SK-N-SH (cell line): ENCODE data around the gene PTTG1IP2. TPM values are rescaled to one million over a fixed set of nuclear protein-coding genes. Genes with fewer than 3 reads are reported as not detected.

ENCODE experiments used
- CTCF ChIA-PET: fragments of 300-600, 350-600 bp; formaldehyde crosslinking; extraction: SDS; loops from one replicate; lab custom pipeline; 2021; lab: Yijun Ruan, JAX
- POLR2A ChIA-PET: fragments of 350-600 bp; sonication (Branson Sonifier 250); formaldehyde crosslinking; extraction: SDS; loops from one replicate; lab custom pipeline; 2020; ENCODE audit warnings: antibody characterized with exemption, inconsistent platforms; lab: Yijun Ruan, JAX
- DNase-seq: peaks from one replicate; pipeline ENCODE4 v3.0.0; 2012
- H2AFZ ChIP-seq: fragments of 200-600 bp; sonication (generic); 2 replicates; pipeline ENCODE4 v1.8.1; 2016; ENCODE audit warnings: antibody characterized with exemption, mild to moderate bottlenecking, low read depth
- H3F3A ChIP-seq: fragments of 200-600 bp; sonication (generic); replicated peaks from 2 replicates; pipeline ENCODE3; 2016; ENCODE audit warnings: antibody characterized with exemption, mild to moderate bottlenecking; ENCODE audit not compliant: insufficient read depth
- H3K27ac ChIP-seq, 2 experiments: fragments of 200-500 bp in 1 of 2; fragments of 200-600 bp in 1 of 2; sonication (Bioruptor generic) in 1 of 2; sonication (generic), shearing (Covaris generic) in 1 of 2; 2 replicates each; pipeline versions ENCODE4 v1.5.1 to v1.6.1; 2014 to 2016; ENCODE audit warnings: low read depth in 2 of 2, inconsistent platforms in 1 of 2, low read length in 1 of 2, mild to moderate bottlenecking in 1 of 2, mixed read lengths in 1 of 2
- H3K27me3 ChIP-seq: fragments of 200-600 bp; sonication (generic), shearing (Covaris generic); 2 replicates; pipeline ENCODE4 v1.6.1; 2016; ENCODE audit warnings: mixed run types; ENCODE audit not compliant: insufficient read depth
- H3K36me3 ChIP-seq, 2 experiments: fragments of 200-500 bp in 1 of 2; fragments of 200-600 bp in 1 of 2; sonication (Bioruptor generic) in 1 of 2; sonication (generic) in 1 of 2; replicated peaks in 1 of 2; 2 replicates each; pipeline versions ENCODE3 to v1.5.1; 2014 to 2016; ENCODE audit warnings: low read length in 1 of 2, mild to moderate bottlenecking in 1 of 2; ENCODE audit not compliant: insufficient read depth in 2 of 2, control insufficient read depth in 1 of 2
- H3K4me1 ChIP-seq, 2 experiments: fragments of 200-500 bp in 1 of 2; fragments of 200-600 bp in 1 of 2; sonication (Bioruptor generic) in 1 of 2; sonication (generic), shearing (Covaris generic) in 1 of 2; 2 replicates each; pipeline versions ENCODE4 v1.5.1 to v1.6.1; 2014 to 2016; ENCODE audit warnings: low read depth in 1 of 2, low read length in 1 of 2, mixed run types in 1 of 2; ENCODE audit not compliant: insufficient read depth in 2 of 2, control insufficient read depth in 1 of 2
- H3K4me2 ChIP-seq: fragments of 200-600 bp; sonication (generic), shearing (Covaris generic); 2 replicates; pipeline ENCODE4 v1.6.1; 2017; ENCODE audit warnings: mixed run types
- H3K4me3 ChIP-seq, 2 experiments: fragments of 200-500 bp in 1 of 2; fragments of 200-600 bp in 1 of 2; sonication (Bioruptor generic) in 1 of 2; sonication (generic), shearing (Covaris generic) in 1 of 2; 2 replicates each; pipeline versions ENCODE4 v1.5.1 to v1.8.1; 2014 to 2016; ENCODE audit warnings: low read depth in 2 of 2, inconsistent platforms in 1 of 2, low read length in 1 of 2, mild to moderate bottlenecking in 1 of 2, mixed read lengths in 1 of 2, moderate library complexity in 1 of 2
- H3K79me2 ChIP-seq: fragments of 200-600 bp; sonication (generic); 2 replicates; pipeline ENCODE4 v1.8.1; 2017; ENCODE audit warnings: mild to moderate bottlenecking; ENCODE audit not compliant: insufficient read depth
- H3K9ac ChIP-seq: fragments of 200-600 bp; sonication (generic); 2 replicates; pipeline ENCODE4 v1.6.1; 2017; ENCODE audit warnings: mixed run types
- H3K9me2 ChIP-seq: fragments of 200-600 bp; sonication (generic); 2 replicates; pipeline ENCODE4 v1.6.1; 2017; ENCODE audit warnings: mixed run types
- H3K9me3 ChIP-seq: fragments of 200-600 bp; sonication (generic); 2 replicates; pipeline ENCODE4 v1.6.1; 2017; ENCODE audit warnings: mixed run types, mild to moderate bottlenecking, moderate library complexity
- H4K20me1 ChIP-seq: fragments of 200-600 bp; sonication (generic); 2 replicates; pipeline ENCODE4 v1.6.1; 2017; ENCODE audit warnings: mild to moderate bottlenecking, mixed run types; ENCODE audit not compliant: insufficient read depth
- CHD2 ChIP-seq: fragments of 150-350 bp; IDR thresholded peaks from 2 replicates; pipeline ENCODE4 v1.6.1; 2018; ENCODE audit warnings: low read length; ENCODE audit not compliant: partially characterized antibody
- CTCF ChIP-seq: fragments of 200-600 bp; sonication (generic); IDR thresholded peaks from 2 replicates; pipeline ENCODE4 v1.6.1; 2017; ENCODE audit warnings: antibody characterized with exemption, mild to moderate bottlenecking, moderate library complexity
- EP300 ChIP-seq, 2 experiments: IDR thresholded peaks; 2 replicates each; pipeline versions ENCODE4 v1.4.0 to v1.6.1; 2012; ENCODE audit warnings: borderline replicate concordance in 1 of 2, low read depth in 1 of 2, low read length in 1 of 2
- EZH2phosphoT487 ChIP-seq: fragments of 200-600 bp; sonication (generic); IDR thresholded peaks from 2 replicates; pipeline ENCODE4 v1.6.1; 2017; ENCODE audit warnings: low read depth, mixed run types, mild to moderate bottlenecking, antibody characterized with exemption, moderate library complexity, borderline replicate concordance
- FOXJ3 ChIP-seq: sonication (generic); formaldehyde crosslinking; IDR thresholded peaks from 2 replicates; pipeline ENCODE4 v1.5.1; 2020; ENCODE audit warnings: mild to moderate bottlenecking, missing genetic modification reagents
- FOXM1 ChIP-seq: IDR thresholded peaks from 2 replicates; pipeline ENCODE4 v1.4.0; 2012; ENCODE audit warnings: low read depth, mild to moderate bottlenecking
- GABPA ChIP-seq: IDR thresholded peaks from 2 replicates; pipeline ENCODE4 v1.4.0; 2012; ENCODE audit warnings: low read depth, mild to moderate bottlenecking
- GATA2 ChIP-seq: sonication (generic); formaldehyde crosslinking; IDR thresholded peaks from 2 replicates; pipeline ENCODE4 v1.5.0; 2020; ENCODE audit warnings: mild to moderate bottlenecking, missing genetic modification reagents
- IRF3 ChIP-seq: fragments of 150-350 bp; IDR thresholded peaks from 2 replicates; pipeline ENCODE4 v1.6.1; 2016; ENCODE audit warnings: mild to moderate bottlenecking, low read depth, low read length
- JUND ChIP-seq: IDR thresholded peaks from 2 replicates; pipeline ENCODE4 v1.4.0; 2012
- MAX ChIP-seq: IDR thresholded peaks from 2 replicates; pipeline ENCODE4 v1.4.0; 2012; ENCODE audit warnings: low read depth
- MEF2A ChIP-seq: IDR thresholded peaks from 2 replicates; pipeline ENCODE4 v1.4.0; 2012; ENCODE audit warnings: low read depth, borderline replicate concordance
- NFIC ChIP-seq: IDR thresholded peaks from 2 replicates; pipeline ENCODE4 v1.4.0; 2012; ENCODE audit warnings: borderline replicate concordance
- NRF1 ChIP-seq: IDR thresholded peaks from 2 replicates; pipeline ENCODE4 v1.6.1; 2012; ENCODE audit warnings: low read depth, mild to moderate bottlenecking, low read length
- PBX3 ChIP-seq: IDR thresholded peaks from 2 replicates; pipeline ENCODE4; 2012
- POLR2AphosphoS5 ChIP-seq: IDR thresholded peaks from 2 replicates; pipeline ENCODE4 v1.6.1; 2012; ENCODE audit warnings: low read depth, low read length
- RAD21 ChIP-seq: IDR thresholded peaks from 2 replicates; pipeline ENCODE4 v1.6.1; 2012; ENCODE audit warnings: mild to moderate bottlenecking, low read length
- RCOR1 ChIP-seq: fragments of 150-350 bp; IDR thresholded peaks from 2 replicates; pipeline ENCODE4 v1.6.1; 2017; ENCODE audit warnings: antibody characterized with exemption, low read length
- RFX5 ChIP-seq: IDR thresholded peaks from 2 replicates; pipeline ENCODE4 v1.6.1; 2012; ENCODE audit warnings: mild to moderate bottlenecking, improper control_type of control experiment, low read length
- RXRA ChIP-seq: IDR thresholded peaks from 2 replicates; pipeline ENCODE4 v1.4.0; 2012; ENCODE audit warnings: low read depth, mild to moderate bottlenecking, borderline replicate concordance
- SIN3A ChIP-seq: IDR thresholded peaks from 2 replicates; pipeline ENCODE4 v1.6.1; 2012; ENCODE audit warnings: low read depth, mild to moderate bottlenecking, low read length, moderate library complexity, borderline replicate concordance
- SMC3 ChIP-seq: IDR thresholded peaks from 2 replicates; pipeline ENCODE4 v1.6.1; 2012; ENCODE audit warnings: low read depth, low read length, improper control_type of control experiment
- TAF1 ChIP-seq: IDR thresholded peaks from 2 replicates; pipeline ENCODE4 v1.6.1; 2012; ENCODE audit warnings: low read depth, mild to moderate bottlenecking, low read length, moderate library complexity, borderline replicate concordance
- TCF12 ChIP-seq: IDR thresholded peaks from 2 replicates; pipeline ENCODE4 v1.4.0; 2012
- TEAD4 ChIP-seq: IDR thresholded peaks from 2 replicates; pipeline ENCODE4 v1.4.0; 2012; ENCODE audit warnings: mild to moderate bottlenecking, borderline replicate concordance; ENCODE audit not compliant: insufficient read depth
- USF2 ChIP-seq: fragments of 150-350 bp; IDR thresholded peaks from 2 replicates; pipeline ENCODE4 v1.6.1; 2017; ENCODE audit warnings: antibody characterized with exemption, low read length, low read depth, borderline replicate concordance
- YY1 ChIP-seq: IDR thresholded peaks from 2 replicates; pipeline ENCODE4 v1.4.0; 2012; ENCODE audit warnings: low read depth, mild to moderate bottlenecking
- polyA plus RNA-seq, 3 experiments: library from polyadenylated mRNA; depleted of rRNA; stranded (reverse); fragments of >200 nt; gene quantifications; 2 replicates each; pipeline ENCODE4 v1.2.3, GENCODE V29; 2012
- TF ChIP-seq, protein P1 (sequence below): IDR thresholded peaks from 2 replicates; pipeline ENCODE4 v1.4.0; 2012; ENCODE audit warnings: low read depth, borderline replicate concordance

The PTTG1IP2 gene
- polyA plus RNA-seq, 1 of the 3 experiments (the other 2 are of a cell fraction), result not detected

DNA sequence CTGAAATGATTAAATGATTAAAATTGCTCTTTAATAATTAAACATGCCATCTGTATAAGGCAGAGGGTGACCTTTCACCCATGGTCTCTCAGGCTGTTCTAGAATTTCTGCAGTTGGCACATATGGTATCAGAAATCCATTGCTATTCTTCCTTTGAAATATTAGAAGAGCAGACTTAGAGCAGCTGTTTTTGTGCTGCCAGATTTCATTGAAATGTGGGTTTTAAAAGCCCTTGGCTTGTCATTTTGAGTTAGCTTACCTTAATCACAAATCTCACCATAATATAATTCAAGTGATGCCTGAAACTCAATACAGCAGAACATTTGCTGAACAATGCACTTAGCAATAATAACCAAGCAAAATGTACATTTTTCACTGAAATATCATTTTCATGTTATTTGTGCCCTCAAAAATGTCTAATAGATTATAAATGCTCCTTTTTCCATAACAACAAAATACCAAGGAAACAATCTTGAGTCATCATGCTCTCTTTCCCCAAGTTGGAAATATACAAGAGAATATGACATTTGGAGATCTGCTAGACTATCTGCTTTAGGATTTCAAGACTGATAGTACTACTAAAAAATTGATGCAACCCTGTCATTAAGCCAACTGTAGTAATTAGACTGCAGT lies 16.1 kb upstream of the PTTG1IP2 start:
- Histone ChIP-seq H3K27me3 (no peaks in the 10 kb centered on the region), H3K9me3 (no peaks in the 10 kb centered on the region), H3K36me3 (no peaks in the 10 kb centered on the region), H4K20me1 (no peaks in the 10 kb centered on the region), H3F3A (no peaks in the 10 kb centered on the region), H2AFZ (no peak overlapping the region), H3K4me3 (no peak overlapping the region), H3K4me2 (peak overlapping the region; percentile 1; the same call in 1 of the 2 replicates), H3K79me2 (no peaks in the 10 kb centered on the region), H3K27ac (peak overlapping the region; percentile 20 to 65; a peak in 2 of 4 replicates), H3K9me2 (no peaks in the 10 kb centered on the region), H3K9ac (no peak overlapping the region), H3K4me1 (peaks cover 0 to 2% of the 10 kb centered on the region in 2 experiments; a peak in 1 of 4 replicates)
- DNase-seq, result no peak
- POLR2A ChIA-PET, result no interaction called here
- CTCF ChIA-PET, result interaction anchor here (1.0 to 3.2 kb wide), 6 partner anchors 26 to 582 kb away, joined by 3 to 100 read pairs (median 10); no protein-coding TSS in a partner anchor
- no peak for TF ChIP-seq FOXJ3 (CRISPR knock-in tag)
- peak; percentile 98 for TF ChIP-seq PBX3
- 0 out of 2 replicates have a peak, but pooled peaks have one; percentile 9 for TF ChIP-seq RCOR1
- peak; percentile 99 for TF ChIP-seq TCF12
- TF ChIP-seq JUND, result peak; percentile 88
- TF ChIP-seq NRF1, result no peak
- TF ChIP-seq POLR2AphosphoS5, result peak; percentile 96
- no peak for TF ChIP-seq CTCF
- no peak for TF ChIP-seq RAD21
- 0 out of 2 replicates have a peak, but pooled peaks have one; percentile 20 for TF ChIP-seq TAF1
- no peak for TF ChIP-seq GABPA
- TF ChIP-seq USF2, result no peak
- TF ChIP-seq CHD2, result no peak
- TF ChIP-seq, protein P1, sequence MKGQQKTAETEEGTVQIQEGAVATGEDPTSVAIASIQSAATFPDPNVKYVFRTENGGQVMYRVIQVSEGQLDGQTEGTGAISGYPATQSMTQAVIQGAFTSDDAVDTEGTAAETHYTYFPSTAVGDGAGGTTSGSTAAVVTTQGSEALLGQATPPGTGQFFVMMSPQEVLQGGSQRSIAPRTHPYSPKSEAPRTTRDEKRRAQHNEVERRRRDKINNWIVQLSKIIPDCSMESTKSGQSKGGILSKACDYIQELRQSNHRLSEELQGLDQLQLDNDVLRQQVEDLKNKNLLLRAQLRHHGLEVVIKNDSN, result no peak
- no peak for TF ChIP-seq SMC3
- TF ChIP-seq GATA2 (CRISPR knock-in tag), result no peak
- TF ChIP-seq SIN3A, result peak; percentile 83
- TF ChIP-seq TEAD4, result peak; percentile 97
- TF ChIP-seq RXRA, result peak; percentile 42; the same call in 1 of the 2 replicates
- TF ChIP-seq FOXM1, result peak; percentile 97
- peak; percentile 89 for TF ChIP-seq NFIC
- peak; percentile 50; the same call in 1 of the 2 replicates for TF ChIP-seq MAX
- TF ChIP-seq EZH2phosphoT487, result peak; percentile 56; the same call in 1 of the 2 replicates
- TF ChIP-seq IRF3, result no peak
- no peak for TF ChIP-seq MEF2A
- TF ChIP-seq EP300 (IDR thresholded peaks at IDR 0.05; ENCODE audit: borderline replicate concordance in 1 of 2, low read depth in 1 of 2, low read length in 1 of 2), result peak; percentile 87 to 95
- no peak for TF ChIP-seq YY1
- no peak for TF ChIP-seq RFX5
